ENCODE results near the gene SCAF1.
A peak's percentile ranks its signal among the peaks of the same experiment; 100 is the strongest.

Gene SCAF1

GRCh38 chr19:49645592-49645991, 3.6 kb downstream of the SCAF1 start:
- no peak for DNase-seq

DNA sequence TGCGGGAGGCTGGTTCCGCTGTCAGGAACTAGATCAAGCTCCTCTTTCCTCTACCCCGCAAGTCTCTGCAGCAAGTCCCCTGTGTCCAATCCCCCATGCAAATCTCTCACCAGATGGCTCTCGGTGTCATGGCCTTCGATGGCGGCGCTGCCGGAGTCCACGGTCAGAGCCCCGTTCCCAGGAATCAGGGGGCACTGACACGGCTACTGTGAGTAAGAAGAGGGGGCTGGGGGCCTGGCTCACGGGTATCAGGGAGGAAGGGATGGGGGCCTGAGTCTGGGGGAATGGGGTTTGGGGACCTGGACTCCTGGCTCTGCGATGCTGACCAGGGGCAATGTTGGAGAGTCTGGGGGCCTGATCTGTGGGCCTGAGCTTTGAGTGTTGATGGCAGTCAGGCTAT, 4.0 kb downstream of the SCAF1 start:
- DNase-seq, result no peak

- DNase-seq, result no peak
Measured at GRCh38 chr19:49646586-49646985, 4.6 kb downstream of the SCAF1 start.

DNA sequence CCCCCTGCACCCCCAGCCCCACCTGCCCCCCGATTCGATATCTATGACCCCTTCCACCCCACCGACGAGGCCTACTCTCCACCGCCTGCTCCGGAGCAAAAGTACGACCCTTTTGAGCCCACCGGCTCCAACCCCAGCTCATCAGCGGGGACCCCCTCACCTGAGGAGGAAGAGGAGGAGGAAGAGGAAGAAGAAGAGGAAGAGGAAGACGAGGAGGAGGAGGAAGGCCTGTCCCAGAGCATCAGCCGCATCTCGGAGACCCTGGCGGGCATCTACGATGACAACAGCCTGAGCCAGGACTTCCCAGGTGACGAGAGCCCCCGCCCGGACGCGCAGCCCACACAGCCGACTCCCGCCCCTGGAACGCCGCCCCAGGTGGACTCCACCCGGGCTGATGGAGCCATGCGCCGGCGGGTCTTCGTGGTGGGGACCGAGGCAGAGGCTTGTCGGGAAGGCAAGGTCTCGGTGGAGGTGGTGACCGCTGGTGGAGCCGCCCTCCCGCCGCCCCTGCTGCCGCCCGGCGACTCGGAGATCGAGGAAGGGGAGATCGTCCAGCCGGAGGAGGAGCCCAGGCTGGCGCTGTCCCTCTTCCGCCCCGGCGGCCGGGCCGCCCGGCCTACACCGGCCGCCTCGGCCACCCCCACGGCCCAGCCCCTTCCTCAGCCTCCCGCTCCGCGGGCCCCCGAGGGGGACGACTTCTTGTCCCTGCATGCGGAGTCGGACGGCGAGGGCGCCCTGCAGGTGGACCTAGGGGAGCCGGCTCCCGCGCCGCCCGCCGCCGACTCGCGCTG, 9.2 kb downstream of the SCAF1 start:
- no peak for DNase-seq

DNA sequence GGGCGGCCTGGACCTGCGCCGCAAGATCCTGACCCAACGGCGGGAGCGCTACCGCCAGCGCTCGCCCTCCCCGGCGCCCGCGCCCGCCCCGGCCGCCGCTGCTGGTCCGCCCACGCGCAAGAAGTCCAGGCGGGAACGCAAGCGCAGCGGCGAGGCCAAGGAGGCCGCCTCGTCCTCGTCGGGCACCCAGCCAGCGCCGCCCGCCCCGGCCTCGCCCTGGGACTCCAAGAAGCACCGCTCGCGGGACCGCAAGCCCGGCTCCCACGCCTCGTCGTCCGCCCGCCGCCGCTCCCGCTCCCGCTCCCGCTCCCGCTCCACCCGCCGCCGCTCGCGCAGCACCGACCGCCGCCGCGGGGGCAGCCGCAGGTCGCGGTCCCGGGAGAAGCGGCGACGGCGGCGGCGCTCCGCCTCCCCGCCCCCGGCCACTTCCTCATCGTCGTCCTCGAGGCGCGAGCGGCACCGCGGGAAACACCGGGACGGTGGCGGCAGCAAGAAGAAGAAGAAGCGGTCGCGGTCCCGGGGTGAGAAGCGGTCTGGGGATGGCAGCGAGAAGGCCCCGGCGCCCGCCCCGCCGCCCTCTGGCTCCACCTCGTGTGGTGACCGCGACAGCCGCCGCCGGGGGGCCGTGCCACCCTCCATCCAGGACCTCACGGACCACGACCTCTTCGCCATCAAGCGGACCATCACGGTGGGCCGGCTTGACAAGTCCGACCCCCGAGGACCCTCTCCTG, 10.0 kb downstream of the SCAF1 start:
- no peak for DNase-seq

GRCh38 chr19:49652551-49653465, 10.8 kb downstream of the SCAF1 start:
- no peak for DNase-seq

DNA sequence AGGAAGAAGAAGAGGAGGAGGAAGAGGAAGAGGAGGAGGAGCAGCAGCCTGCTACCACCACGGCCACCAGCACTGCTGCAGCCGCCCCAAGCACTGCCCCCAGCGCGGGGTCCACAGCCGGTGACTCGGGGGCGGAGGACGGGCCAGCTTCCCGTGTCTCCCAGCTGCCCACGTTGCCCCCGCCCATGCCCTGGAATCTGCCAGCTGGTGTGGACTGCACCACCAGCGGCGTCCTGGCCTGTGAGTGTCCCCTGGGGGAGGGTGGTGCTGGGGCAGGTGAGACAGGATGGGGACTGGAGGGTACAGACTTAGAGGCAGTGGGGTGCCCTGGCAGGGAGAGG, 11.4 kb downstream of the SCAF1 start:
- DNase-seq, result no peak

DNA sequence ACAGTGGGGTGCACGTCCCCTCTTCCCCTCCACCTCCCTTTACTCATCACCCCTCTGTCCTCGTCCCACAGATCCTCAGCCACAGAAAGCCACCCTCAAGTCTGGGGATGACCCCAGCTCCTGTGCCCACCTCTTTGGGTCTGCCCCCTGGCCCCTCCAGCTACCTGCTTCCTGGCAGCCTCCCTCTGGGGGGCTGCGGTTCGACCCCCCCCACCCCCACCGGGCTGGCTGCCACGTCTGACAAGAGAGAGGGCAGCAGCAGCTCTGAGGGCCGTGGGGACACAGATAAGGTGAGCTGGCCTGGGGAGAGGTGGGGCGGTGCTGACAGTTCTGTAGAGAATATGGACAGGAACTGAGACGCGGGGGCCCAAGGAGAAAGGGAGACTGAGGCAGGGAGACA, 12.6 kb downstream of the SCAF1 start:
- DNase-seq, result no peak

DNA sequence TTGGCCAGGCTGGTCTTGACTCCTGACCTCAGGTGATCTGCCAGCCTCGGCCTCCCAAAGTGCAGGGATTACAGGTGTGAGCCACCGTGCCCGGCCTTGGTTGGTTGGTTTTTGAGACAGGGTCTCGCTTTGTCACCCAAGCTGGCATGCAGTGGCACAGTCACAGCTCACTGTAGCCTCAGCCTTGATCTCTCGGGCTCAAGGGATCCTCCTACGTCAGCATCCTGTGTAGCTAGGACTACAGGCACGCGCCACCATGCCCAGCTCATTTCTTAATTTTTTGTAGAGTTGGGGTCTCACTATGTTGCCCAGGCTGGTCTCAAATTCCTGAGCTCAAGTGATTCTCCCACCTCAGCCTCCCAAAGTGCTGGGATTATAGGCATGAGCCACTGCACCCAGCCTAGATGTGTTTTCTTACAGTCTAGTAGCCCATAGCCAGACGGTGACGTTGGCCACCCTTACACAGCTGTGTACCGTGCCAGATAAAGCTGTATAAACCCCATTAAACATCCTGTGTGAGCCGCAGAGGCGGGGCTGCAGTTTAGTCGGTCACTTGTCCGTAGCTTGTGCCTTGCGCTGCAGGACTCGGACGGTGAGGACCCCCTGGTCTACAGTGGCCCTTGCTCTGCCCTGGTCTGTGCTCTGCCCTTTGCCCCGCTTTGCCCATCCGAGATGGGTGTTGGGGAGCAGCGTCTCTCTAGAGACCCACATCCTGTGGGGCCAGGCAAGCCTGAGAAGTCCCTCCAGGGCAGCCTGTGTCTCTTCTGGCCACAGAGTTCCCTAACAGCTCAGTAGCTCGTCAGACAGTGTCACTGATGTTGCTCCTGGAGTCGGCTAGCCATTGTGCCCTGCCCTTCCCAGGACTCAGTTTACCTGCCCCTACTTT, 13.8 kb downstream of the SCAF1 start:
- no peak for DNase-seq

DNA sequence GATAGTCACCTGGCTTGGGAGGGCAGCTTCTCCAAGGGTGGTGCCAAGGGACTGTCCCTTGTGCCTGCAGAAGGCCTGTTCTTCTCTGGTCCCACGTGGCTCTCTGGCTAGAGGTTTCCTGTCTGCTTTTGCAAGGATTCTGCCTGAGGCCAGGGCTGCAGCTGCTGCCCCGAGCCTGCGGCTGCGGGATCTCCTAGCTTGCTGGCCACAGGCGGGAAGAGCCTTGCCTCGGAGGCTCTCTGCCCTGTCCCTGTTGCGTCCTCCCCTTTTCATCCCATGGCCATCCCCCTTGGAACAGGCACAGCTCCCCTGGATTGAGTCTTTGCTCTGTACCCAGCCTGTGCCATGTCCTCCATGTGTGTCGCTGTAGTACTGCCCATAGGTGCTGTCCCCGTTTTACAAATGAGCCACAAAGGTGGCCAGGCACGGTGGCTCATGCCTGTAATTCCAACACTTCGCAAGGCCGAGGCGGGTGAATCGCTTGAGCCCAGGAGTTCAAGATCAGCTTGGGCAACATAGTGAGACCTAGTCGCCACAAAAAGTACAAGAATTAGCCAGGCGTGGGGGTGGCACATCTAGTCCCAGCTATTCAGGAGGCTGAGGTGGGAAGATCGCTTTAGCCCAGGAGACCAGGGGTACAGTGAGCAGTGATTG, 14.6 kb downstream of the SCAF1 start:
- no peak for DNase-seq

- no peak for DNase-seq
Measured at GRCh38 chr19:49657493-49658138, 15.6 kb downstream of the SCAF1 start.

- DNase-seq, result no peak
Measured at GRCh38 chr19:49658139-49658517, 16.1 kb downstream of the SCAF1 start.

GRCh38 chr19:49658566-49659442, 16.8 kb downstream of the SCAF1 start:
- DNase-seq, result no peak

- DNase-seq, result no peak
Measured at GRCh38 chr19:49660338-49660961, 18.4 kb downstream of the SCAF1 start.

DNA sequence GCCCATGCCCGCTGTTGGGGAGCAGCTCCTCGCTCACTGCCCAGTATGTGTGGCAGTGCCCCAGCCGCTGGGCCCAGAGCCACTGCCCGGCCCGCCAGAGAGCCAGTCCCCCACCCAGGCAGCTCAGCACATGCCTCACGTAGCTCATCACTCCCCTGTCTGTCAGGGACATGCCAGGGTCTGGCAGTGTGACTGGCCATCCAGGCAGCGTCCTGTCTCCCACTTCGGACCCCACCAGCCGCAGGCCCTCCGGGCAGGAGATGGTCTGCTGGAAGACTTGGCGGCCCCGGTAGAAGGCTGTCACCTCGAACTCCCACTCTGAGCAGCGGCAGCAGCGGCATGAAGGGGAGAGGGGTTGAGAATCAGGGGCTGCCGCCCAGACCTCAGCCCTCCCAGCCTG, 20.0 kb downstream of the SCAF1 start:
- no peak for DNase-seq

DNA sequence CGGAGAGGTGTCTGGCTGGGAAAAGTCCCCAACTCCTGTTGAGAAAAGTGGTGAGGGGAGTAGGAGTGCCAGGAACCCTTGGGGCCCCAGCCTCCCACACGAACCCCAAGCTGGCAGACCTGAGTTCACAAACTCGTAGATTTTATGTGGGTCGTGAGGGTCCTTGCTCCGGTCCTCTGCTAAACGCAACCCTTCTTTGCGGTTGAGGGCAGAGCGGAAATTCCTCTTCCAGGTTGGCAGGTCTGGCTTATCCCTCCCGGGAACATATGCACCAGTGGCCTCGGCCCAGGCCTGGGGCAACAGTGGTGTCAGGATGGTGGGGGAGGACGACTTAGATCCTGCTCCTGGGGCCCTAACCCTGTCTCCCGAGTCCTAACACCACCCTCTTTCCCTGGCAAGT, 21.2 kb downstream of the SCAF1 start:
- no peak for DNase-seq

GRCh38 chr19:49664171-49665035, 22.4 kb downstream of the SCAF1 start:
- peak; percentile 93 for DNase-seq

GRCh38 chr19:49665036-49665350, 23.0 kb downstream of the SCAF1 start:
- DNase-seq, result no peak

Data from NCI-H226 (cell line).